ENCODE measurements around the gene CAV2.
A peak's percentile ranks its signal among the peaks of the same experiment; 100 is the strongest.

The CAV2 gene

GRCh38 chr7:116494472-116494871 is 5.1 kb upstream of the CAV2 start:
- Histone ChIP-seq H4K91ac (ENCODE audit: low read length) (no peak overlapping the region), H3K4me3 (ENCODE audit: insufficient read depth in 1 of 2, low read depth in 1 of 2, low read length in 2 of 2) (no peak overlapping the region), H3K9me3 (ENCODE audit: control insufficient read depth, low read length) (no peaks in the 10 kb centered on the region), H2BK120ac (ENCODE audit: low read depth, low read length) (no peak overlapping the region), H4K8ac (ENCODE audit: low read length) (no peak overlapping the region), H3K79me1 (replicated peaks; ENCODE audit: low read length, poor library complexity, severe bottlenecking) (no peaks in the 10 kb centered on the region), H2AFZ (ENCODE audit: low read depth, low read length) (no peak overlapping the region), H3K27me3 (ENCODE audit: control insufficient read depth in 1 of 2, insufficient read depth in 1 of 2, low read length in 2 of 2) (no peaks in the 10 kb centered on the region), H2BK5ac (ENCODE audit: low read depth, low read length, poor library complexity, severe bottlenecking) (no peak overlapping the region), H2BK12ac (ENCODE audit: low read length in 2 of 2) (no peak overlapping the region), H3K4me2 (ENCODE audit: low read length, poor library complexity, severe bottlenecking) (no peak overlapping the region), H3K4ac (ENCODE audit: low read depth in 1 of 2, low read length in 2 of 2) (no peak overlapping the region), H3K9ac (ENCODE audit: low read length) (no peak overlapping the region), H3K23ac (ENCODE audit: low read length in 2 of 2) (no peak overlapping the region), H2AK5ac (ENCODE audit: low read length, severe bottlenecking) (no peak overlapping the region), H3K14ac (ENCODE audit: low read length in 2 of 2) (no peak overlapping the region), H3K27ac (ENCODE audit: low read length, poor library complexity, severe bottlenecking) (no peak overlapping the region), H3K36me3 (ENCODE audit: control insufficient read depth in 1 of 2, insufficient read depth in 2 of 2, low read depth in 1 of 2, low read length in 2 of 2) (no peaks in the 10 kb centered on the region), H2BK15ac (ENCODE audit: low read depth, poor library complexity, severe bottlenecking) (no peak overlapping the region), H3K4me1 (ENCODE audit: control insufficient read depth, insufficient read depth, low read depth, low read length) (peaks cover 5% of the 10 kb centered on the region), H3K18ac (ENCODE audit: low read depth in 1 of 2, low read length in 2 of 2) (no peak overlapping the region)
- DNase-seq, result no peak
- no CpG with 5 or more reads among the region's 2 CpGs for WGBS

DNA sequence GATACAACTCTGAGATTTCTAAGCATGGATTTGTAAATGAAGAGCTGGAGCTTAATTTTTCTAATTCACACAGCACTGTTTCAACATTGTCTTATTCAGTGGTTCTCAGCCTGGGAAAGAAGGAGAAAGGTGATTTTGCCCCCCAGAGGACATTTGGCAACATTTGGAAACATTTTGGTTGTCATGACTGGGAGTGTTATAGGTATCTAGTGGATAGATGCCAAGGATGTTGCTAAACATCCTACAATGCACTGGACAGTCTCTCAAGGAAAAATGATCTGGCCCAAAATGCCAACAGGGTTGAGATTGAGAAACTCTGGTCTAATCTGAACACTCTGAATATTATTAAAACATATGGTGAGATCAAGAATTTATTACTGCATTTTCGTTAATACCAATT is 3.8 kb upstream of the CAV2 start:
- H4K91ac ChIP-seq (ENCODE audit: low read length), result no peak overlapping the region
- H3K4me1 ChIP-seq (ENCODE audit: control insufficient read depth, insufficient read depth, low read depth, low read length), result peaks cover 5% of the 10 kb centered on the region
- no peak overlapping the region for H3K4me2 ChIP-seq (ENCODE audit: low read length, poor library complexity, severe bottlenecking)
- H2BK5ac ChIP-seq (ENCODE audit: low read depth, low read length, poor library complexity, severe bottlenecking), result no peak overlapping the region
- no peak overlapping the region for H2BK15ac ChIP-seq (ENCODE audit: low read depth, poor library complexity, severe bottlenecking)
- H3K9me3 ChIP-seq (ENCODE audit: control insufficient read depth, low read length), result no peaks in the 10 kb centered on the region
- WGBS, result 100% methylated on average over 1 of the region's 1 CpG
- no peak overlapping the region for H3K14ac ChIP-seq (ENCODE audit: low read length in 2 of 2)
- H2AK5ac ChIP-seq (ENCODE audit: low read length, severe bottlenecking), result peak overlapping the region; percentile 27
- H3K36me3 ChIP-seq (ENCODE audit: control insufficient read depth in 1 of 2, insufficient read depth in 2 of 2, low read depth in 1 of 2, low read length in 2 of 2), result no peaks in the 10 kb centered on the region
- no peak overlapping the region for H2BK12ac ChIP-seq (ENCODE audit: low read length in 2 of 2)
- no peak overlapping the region for H3K4me3 ChIP-seq (ENCODE audit: insufficient read depth in 1 of 2, low read depth in 1 of 2, low read length in 2 of 2)
- H3K18ac ChIP-seq (ENCODE audit: low read depth in 1 of 2, low read length in 2 of 2), result peak overlapping the region in 1 of 2 experiments; percentile 2
- no peak for DNase-seq
- no peak overlapping the region for H3K27ac ChIP-seq (ENCODE audit: low read length, poor library complexity, severe bottlenecking)
- H3K79me1 ChIP-seq (replicated peaks; ENCODE audit: low read length, poor library complexity, severe bottlenecking), result no peaks in the 10 kb centered on the region
- no peak overlapping the region for H3K4ac ChIP-seq (ENCODE audit: low read depth in 1 of 2, low read length in 2 of 2)
- H3K23ac ChIP-seq (ENCODE audit: low read length in 2 of 2), result no peak overlapping the region
- H4K8ac ChIP-seq (ENCODE audit: low read length), result no peak overlapping the region
- H2BK120ac ChIP-seq (ENCODE audit: low read depth, low read length), result no peak overlapping the region
- H2AFZ ChIP-seq (ENCODE audit: low read depth, low read length), result no peak overlapping the region
- no peak overlapping the region for H3K9ac ChIP-seq (ENCODE audit: low read length)
- no peaks in the 10 kb centered on the region for H3K27me3 ChIP-seq (ENCODE audit: control insufficient read depth in 1 of 2, insufficient read depth in 1 of 2, low read length in 2 of 2)

- Histone ChIP-seq H3K9me3 (ENCODE audit: control insufficient read depth, low read length) (no peaks in the 10 kb centered on the region), H3K14ac (ENCODE audit: low read length in 2 of 2) (no peak overlapping the region), H3K9ac (ENCODE audit: low read length) (no peak overlapping the region), H3K4me2 (ENCODE audit: low read length, poor library complexity, severe bottlenecking) (no peak overlapping the region), H3K4ac (ENCODE audit: low read depth in 1 of 2, low read length in 2 of 2) (no peak overlapping the region), H2AK5ac (ENCODE audit: low read length, severe bottlenecking) (no peak overlapping the region), H3K79me1 (replicated peaks; ENCODE audit: low read length, poor library complexity, severe bottlenecking) (no peaks in the 10 kb centered on the region), H3K18ac (ENCODE audit: low read depth in 1 of 2, low read length in 2 of 2) (no peak overlapping the region), H3K23ac (ENCODE audit: low read length in 2 of 2) (no peak overlapping the region), H3K27ac (ENCODE audit: low read length, poor library complexity, severe bottlenecking) (no peak overlapping the region), H2AFZ (ENCODE audit: low read depth, low read length) (no peak overlapping the region), H4K8ac (ENCODE audit: low read length) (no peak overlapping the region), H4K91ac (ENCODE audit: low read length) (no peak overlapping the region), H2BK120ac (ENCODE audit: low read depth, low read length) (no peak overlapping the region), H3K27me3 (ENCODE audit: control insufficient read depth in 1 of 2, insufficient read depth in 1 of 2, low read length in 2 of 2) (no peaks in the 10 kb centered on the region), H2BK12ac (ENCODE audit: low read length in 2 of 2) (no peak overlapping the region), H3K4me1 (ENCODE audit: control insufficient read depth, insufficient read depth, low read depth, low read length) (peaks cover 5% of the 10 kb centered on the region), H2BK15ac (ENCODE audit: low read depth, poor library complexity, severe bottlenecking) (no peak overlapping the region), H2BK5ac (ENCODE audit: low read depth, low read length, poor library complexity, severe bottlenecking) (no peak overlapping the region), H3K36me3 (ENCODE audit: control insufficient read depth in 1 of 2, insufficient read depth in 2 of 2, low read depth in 1 of 2, low read length in 2 of 2) (peaks cover 0 to 7% of the 10 kb centered on the region in 2 experiments), H3K4me3 (ENCODE audit: insufficient read depth in 1 of 2, low read depth in 1 of 2, low read length in 2 of 2) (no peak overlapping the region)
- no peak for DNase-seq
- WGBS, result 99% methylated on average over 5 of the region's 6 CpGs
Measured at GRCh38 chr7:116496653-116497052, 2.9 kb upstream of the CAV2 start.

DNA sequence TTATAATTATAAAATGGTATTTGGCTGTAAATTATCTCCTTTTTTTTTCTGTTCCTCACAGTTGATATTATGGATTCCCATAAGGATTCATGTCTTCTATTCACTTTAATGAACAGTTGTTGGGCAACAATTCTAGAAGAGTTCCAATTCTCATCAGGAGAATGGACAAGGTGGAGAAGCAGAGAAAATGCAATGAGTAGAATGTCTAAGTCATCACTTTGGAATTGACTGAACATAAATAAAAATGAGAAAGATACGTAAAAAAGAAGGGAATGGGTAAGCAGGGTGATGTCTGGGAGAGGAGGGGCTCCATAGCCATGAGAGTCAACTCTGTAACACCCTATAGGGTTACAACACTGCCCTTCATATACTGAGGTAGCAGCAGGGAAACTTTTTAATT is 1.8 kb upstream of the CAV2 start:
- no peaks in the 10 kb centered on the region for H3K9me3 ChIP-seq (ENCODE audit: control insufficient read depth, low read length)
- no peak overlapping the region for H3K27ac ChIP-seq (ENCODE audit: low read length, poor library complexity, severe bottlenecking)
- no peak overlapping the region for H2AFZ ChIP-seq (ENCODE audit: low read depth, low read length)
- no peak overlapping the region for H3K23ac ChIP-seq (ENCODE audit: low read length in 2 of 2)
- 0% methylated on average over 1 of the region's 1 CpG for WGBS
- no peak overlapping the region for H3K4me3 ChIP-seq (ENCODE audit: insufficient read depth in 1 of 2, low read depth in 1 of 2, low read length in 2 of 2)
- H3K9ac ChIP-seq (ENCODE audit: low read length), result no peak overlapping the region
- no peak overlapping the region for H4K91ac ChIP-seq (ENCODE audit: low read length)
- H3K4me2 ChIP-seq (ENCODE audit: low read length, poor library complexity, severe bottlenecking), result no peak overlapping the region
- no peak overlapping the region for H2BK12ac ChIP-seq (ENCODE audit: low read length in 2 of 2)
- H3K36me3 ChIP-seq (ENCODE audit: control insufficient read depth in 1 of 2, insufficient read depth in 2 of 2, low read depth in 1 of 2, low read length in 2 of 2), result peaks cover 0 to 10% of the 10 kb centered on the region in 2 experiments
- H3K14ac ChIP-seq (ENCODE audit: low read length in 2 of 2), result no peak overlapping the region
- H2BK5ac ChIP-seq (ENCODE audit: low read depth, low read length, poor library complexity, severe bottlenecking), result no peak overlapping the region
- peaks cover 5% of the 10 kb centered on the region for H3K4me1 ChIP-seq (ENCODE audit: control insufficient read depth, insufficient read depth, low read depth, low read length)
- no peak overlapping the region for H2AK5ac ChIP-seq (ENCODE audit: low read length, severe bottlenecking)
- H2BK120ac ChIP-seq (ENCODE audit: low read depth, low read length), result no peak overlapping the region
- DNase-seq, result no peak
- H3K18ac ChIP-seq (ENCODE audit: low read depth in 1 of 2, low read length in 2 of 2), result no peak overlapping the region
- no peaks in the 10 kb centered on the region for H3K79me1 ChIP-seq (replicated peaks; ENCODE audit: low read length, poor library complexity, severe bottlenecking)
- H3K4ac ChIP-seq (ENCODE audit: low read depth in 1 of 2, low read length in 2 of 2), result no peak overlapping the region
- no peak overlapping the region for H2BK15ac ChIP-seq (ENCODE audit: low read depth, poor library complexity, severe bottlenecking)
- no peaks in the 10 kb centered on the region for H3K27me3 ChIP-seq (ENCODE audit: control insufficient read depth in 1 of 2, insufficient read depth in 1 of 2, low read length in 2 of 2)
- no peak overlapping the region for H4K8ac ChIP-seq (ENCODE audit: low read length)
